Measurements from ENCODE around the gene DDIT3. TPM values are rescaled to one million over a fixed set of nuclear protein-coding genes. Genes with fewer than 3 reads are reported as not detected.
A peak's percentile ranks its signal among the peaks of the same experiment; 100 is the strongest.

DDIT3 gene
- total and polyA plus RNA-seq, 4 donors = 31.0 to 74.7 (median 51.4) TPM

DNA sequence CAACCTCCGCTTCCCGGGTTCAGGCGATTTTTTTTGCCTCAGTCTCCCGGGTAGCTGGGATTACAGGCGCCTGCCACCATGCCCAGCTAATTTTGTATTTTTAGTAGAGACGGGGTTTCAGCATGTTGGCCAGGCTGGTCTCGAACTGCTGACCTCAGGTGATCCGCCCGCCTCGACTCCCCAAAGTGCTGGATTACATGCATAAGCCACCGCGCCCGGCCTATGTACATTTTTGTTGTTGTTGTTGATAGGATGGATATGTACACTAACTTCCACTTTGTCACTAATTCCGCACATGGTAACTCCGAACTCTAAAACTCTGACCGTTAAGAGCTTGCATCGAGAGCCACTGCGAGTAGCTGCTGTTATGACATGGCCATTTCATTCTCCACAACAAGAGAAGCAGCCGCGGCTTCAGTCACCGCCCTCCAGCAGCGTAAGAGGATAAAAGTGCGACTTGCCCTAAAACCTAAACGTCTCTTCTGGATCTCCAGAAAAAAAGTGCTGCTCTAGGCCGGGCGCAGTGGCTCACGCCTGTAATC is 33.2 kb downstream of the DDIT3 start:
- no peak overlapping the region for H3K9ac ChIP-seq (ENCODE audit: insufficient read depth in 1 of 2, low read length in 2 of 2)
- WGBS, 2 donors = 91 to 94% methylated on average over 27 of the region's 27 CpGs
- no peak overlapping the region for H3K4me3 ChIP-seq

DNA sequence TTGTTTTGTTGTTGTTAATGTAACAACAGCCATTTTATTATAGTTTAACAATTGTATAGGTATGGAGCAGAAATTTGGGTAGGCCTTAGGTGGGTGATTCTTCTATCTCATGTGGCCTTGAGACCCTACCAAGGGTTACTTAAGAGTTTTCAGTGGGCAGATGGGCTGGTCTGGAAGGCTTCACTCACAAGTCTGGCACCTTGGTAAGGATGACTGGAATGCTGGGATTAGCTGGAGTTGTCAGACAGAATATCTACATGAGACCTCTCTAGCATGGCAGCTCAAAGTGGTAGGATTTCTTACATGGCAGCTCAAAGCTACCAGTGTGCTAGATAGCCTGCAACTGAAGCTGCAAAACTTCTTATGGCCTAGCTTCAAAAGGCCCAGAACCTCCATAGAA is 34.6 kb downstream of the DDIT3 start:
- no peak overlapping the region for H3K9ac ChIP-seq (ENCODE audit: insufficient read depth in 1 of 2, low read length in 2 of 2)
- H3K4me1 ChIP-seq (ENCODE audit: control insufficient read depth in 5 of 5, insufficient read depth in 5 of 5, low read length in 5 of 5) = peaks cover 0 to 10% (median 7%) of the 10 kb centered on the region in 5 donors
- DNase-seq = no peak
- peaks cover 0 to 3% (median 0%) of the 10 kb centered on the region in 3 donors for H3K27me3 ChIP-seq (ENCODE audit: control insufficient read depth in 3 of 3, insufficient read depth in 3 of 3, low read length in 2 of 3)
- H3K27ac ChIP-seq (ENCODE audit: low read depth in 1 of 2, low read length in 1 of 2) = no peak overlapping the region
- ATAC-seq (ENCODE audit: insufficient read depth, low FRiP score) = no peak
- H3K4me3 ChIP-seq = no peak overlapping the region
- TF ChIP-seq, protein P1, sequence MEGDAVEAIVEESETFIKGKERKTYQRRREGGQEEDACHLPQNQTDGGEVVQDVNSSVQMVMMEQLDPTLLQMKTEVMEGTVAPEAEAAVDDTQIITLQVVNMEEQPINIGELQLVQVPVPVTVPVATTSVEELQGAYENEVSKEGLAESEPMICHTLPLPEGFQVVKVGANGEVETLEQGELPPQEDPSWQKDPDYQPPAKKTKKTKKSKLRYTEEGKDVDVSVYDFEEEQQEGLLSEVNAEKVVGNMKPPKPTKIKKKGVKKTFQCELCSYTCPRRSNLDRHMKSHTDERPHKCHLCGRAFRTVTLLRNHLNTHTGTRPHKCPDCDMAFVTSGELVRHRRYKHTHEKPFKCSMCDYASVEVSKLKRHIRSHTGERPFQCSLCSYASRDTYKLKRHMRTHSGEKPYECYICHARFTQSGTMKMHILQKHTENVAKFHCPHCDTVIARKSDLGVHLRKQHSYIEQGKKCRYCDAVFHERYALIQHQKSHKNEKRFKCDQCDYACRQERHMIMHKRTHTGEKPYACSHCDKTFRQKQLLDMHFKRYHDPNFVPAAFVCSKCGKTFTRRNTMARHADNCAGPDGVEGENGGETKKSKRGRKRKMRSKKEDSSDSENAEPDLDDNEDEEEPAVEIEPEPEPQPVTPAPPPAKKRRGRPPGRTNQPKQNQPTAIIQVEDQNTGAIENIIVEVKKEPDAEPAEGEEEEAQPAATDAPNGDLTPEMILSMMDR (IDR thresholded peaks at IDR 0.05; ENCODE audit: control extremely low read depth, extremely low read depth) = no peak
- peaks cover 8 to 16% (median 13%) of the 10 kb centered on the region in 4 donors for H3K36me3 ChIP-seq (ENCODE audit: control insufficient read depth in 4 of 4, insufficient read depth in 4 of 4, low read length in 4 of 4)
- H3K9me3 ChIP-seq (ENCODE audit: control insufficient read depth in 4 of 4, insufficient read depth in 3 of 4, low read length in 3 of 4) = no peaks in the 10 kb centered on the region

More for the DNA sequence above, 33.2 kb downstream of the DDIT3 start:
- Histone ChIP-seq H3K27me3 (ENCODE audit: control insufficient read depth in 3 of 3, insufficient read depth in 3 of 3, low read length in 2 of 3) (no peaks in the 10 kb centered on the region), H3K9me3 (ENCODE audit: control insufficient read depth in 4 of 4, insufficient read depth in 3 of 4, low read length in 3 of 4) (no peaks in the 10 kb centered on the region), H3K4me1 (ENCODE audit: control insufficient read depth in 5 of 5, insufficient read depth in 5 of 5, low read length in 5 of 5) (peaks cover 0 to 10% (median 7%) of the 10 kb centered on the region in 5 donors), H3K36me3 (ENCODE audit: control insufficient read depth in 4 of 4, insufficient read depth in 4 of 4, low read length in 4 of 4) (peaks cover 17 to 25% (median 21%) of the 10 kb centered on the region in 4 donors), H3K27ac (ENCODE audit: low read depth in 1 of 2, low read length in 1 of 2) (no peak overlapping the region)
- DNase-seq = peak in 1 of 3 donors; percentile 12
- TF ChIP-seq, protein P1 (IDR thresholded peaks at IDR 0.05; ENCODE audit: control extremely low read depth, extremely low read depth) = no peak
- no peak for ATAC-seq (ENCODE audit: insufficient read depth, low FRiP score)

DNA sequence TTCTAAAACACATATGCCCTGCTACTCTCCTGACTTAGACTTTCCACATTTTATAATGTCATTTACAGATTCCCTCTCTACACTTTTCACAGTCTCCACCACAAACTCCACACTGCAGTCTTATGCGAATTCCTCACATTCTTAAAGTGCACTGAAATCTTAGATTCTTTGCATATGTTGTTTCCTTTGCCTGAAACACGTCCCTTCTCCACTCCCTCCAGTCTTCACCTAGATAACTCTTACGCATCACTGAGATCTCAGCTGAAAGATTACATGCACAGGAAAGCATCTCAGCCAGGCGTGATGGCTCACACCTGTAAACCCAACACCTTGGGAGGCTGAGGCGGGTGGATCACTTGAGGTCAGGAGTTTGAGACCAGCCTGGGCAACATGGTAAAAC is 36.8 kb downstream of the DDIT3 start:
- Histone ChIP-seq H3K27me3 (ENCODE audit: control insufficient read depth in 3 of 3, insufficient read depth in 3 of 3, low read length in 2 of 3) (peaks cover 0 to 8% (median 4%) of the 10 kb centered on the region in 3 donors), H3K4me3 (no peak overlapping the region), H3K27ac (ENCODE audit: low read depth in 1 of 2, low read length in 1 of 2) (no peak overlapping the region), H3K36me3 (ENCODE audit: control insufficient read depth in 4 of 4, insufficient read depth in 4 of 4, low read length in 4 of 4) (peaks cover 0 to 3% (median 0%) of the 10 kb centered on the region in 4 donors), H3K4me1 (ENCODE audit: control insufficient read depth in 5 of 5, insufficient read depth in 5 of 5, low read length in 5 of 5) (peaks cover 0 to 4% (median 0%) of the 10 kb centered on the region in 5 donors), H3K9ac (ENCODE audit: insufficient read depth in 1 of 2, low read length in 2 of 2) (no peak overlapping the region), H3K9me3 (ENCODE audit: control insufficient read depth in 4 of 4, insufficient read depth in 3 of 4, low read length in 3 of 4) (no peaks in the 10 kb centered on the region)
- DNase-seq (no peak), ATAC-seq (ENCODE audit: insufficient read depth, low FRiP score) (no peak)
- TF ChIP-seq, protein P1 (IDR thresholded peaks at IDR 0.05; ENCODE audit: control extremely low read depth, extremely low read depth) = no peak
- WGBS, 2 donors = 57 to 79% methylated on average over 5 of the region's 5 CpGs

DNA sequence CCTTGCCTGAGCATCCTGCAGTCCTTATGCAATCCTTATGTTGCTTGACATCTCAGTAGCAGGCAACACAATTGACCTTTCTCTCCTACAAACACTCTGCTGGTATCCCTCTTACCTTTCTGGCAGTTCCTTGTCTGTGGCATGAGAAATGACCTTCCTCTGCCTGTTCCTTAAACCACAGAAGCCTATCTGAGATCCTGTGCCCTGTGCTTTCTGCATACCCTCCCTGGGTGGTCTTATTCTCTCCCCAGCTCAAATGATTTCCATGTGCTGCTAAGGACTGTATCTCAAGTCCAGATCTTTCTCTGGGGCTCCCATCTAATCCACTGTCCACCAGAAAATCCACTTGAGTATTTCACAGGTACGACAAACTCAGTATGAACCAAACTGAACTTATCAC is 38.6 kb downstream of the DDIT3 start:
- TF ChIP-seq, protein P1 (IDR thresholded peaks at IDR 0.05; ENCODE audit: control extremely low read depth, extremely low read depth) = no peak
- no peaks in the 10 kb centered on the region for H3K9me3 ChIP-seq (ENCODE audit: control insufficient read depth in 4 of 4, insufficient read depth in 3 of 4, low read length in 3 of 4)
- H3K4me3 ChIP-seq = no peak overlapping the region
- DNase-seq = no peak
- no peaks in the 10 kb centered on the region for H3K36me3 ChIP-seq (ENCODE audit: control insufficient read depth in 4 of 4, insufficient read depth in 4 of 4, low read length in 4 of 4)
- H3K27ac ChIP-seq (ENCODE audit: low read depth in 1 of 2, low read length in 1 of 2) = no peak overlapping the region
- H3K27me3 ChIP-seq (ENCODE audit: control insufficient read depth in 3 of 3, insufficient read depth in 3 of 3, low read length in 2 of 3) = peaks cover 0 to 24% (median 15%) of the 10 kb centered on the region in 3 donors
- WGBS, 2 donors = 78 to 85% methylated on average over 1 of the region's 1 CpG
- peaks cover 0 to 2% (median 0%) of the 10 kb centered on the region in 5 donors for H3K4me1 ChIP-seq (ENCODE audit: control insufficient read depth in 5 of 5, insufficient read depth in 5 of 5, low read length in 5 of 5)
- no peak overlapping the region for H3K9ac ChIP-seq (ENCODE audit: insufficient read depth in 1 of 2, low read length in 2 of 2)
- ATAC-seq (ENCODE audit: insufficient read depth, low FRiP score) = no peak

Measured in lung (tissue), 12 donors.